ENCODE measurements around the gene BAIAP2L1. TPM values are rescaled to one million over a fixed set of nuclear protein-coding genes. Genes with fewer than 3 reads are reported as not detected.

BAIAP2L1 gene
- total and polyA plus RNA-seq, 2 of the 8 experiments (the other 6 are each of a cell fraction or from before 2014, with no cell fraction given): 19.2 to 42.9 TPM

GRCh38 chr7:98418636-98419315, 17.9 kb upstream of the BAIAP2L1 start:
- H3K27ac ChIP-seq (ENCODE audit: low read depth, low read length): no peak overlapping the region

More at GRCh38 chr7:98418636-98419315, 17.9 kb upstream of the BAIAP2L1 start:
- Histone ChIP-seq H3K79me1 (ENCODE audit: low read depth, low read length) (no peaks in the 10 kb centered on the region), H2BK120ac (replicated peaks; ENCODE audit: low read depth, low read length) (no peak overlapping the region), H4K8ac (ENCODE audit: extremely low read depth, insufficient read depth, low read length) (no peak overlapping the region), H4K91ac (replicated peaks; ENCODE audit: insufficient read length, low read length) (no peak overlapping the region), H3K4me2 (ENCODE audit: insufficient read depth in 1 of 2, low read depth in 2 of 2, low read length in 2 of 2) (no peak overlapping the region), H3K14ac (ENCODE audit: insufficient read length) (no peak overlapping the region), H3K4ac (replicated peaks; ENCODE audit: insufficient read length, low read depth, low read length) (no peak overlapping the region), H4K5ac (ENCODE audit: insufficient read length, low read depth, low read length) (no peak overlapping the region), H3K4me1 (replicated peaks in 1 of 4; ENCODE audit: control insufficient read depth in 3 of 4, insufficient read depth in 4 of 4, low read length in 3 of 4) (no peaks in the 10 kb centered on the region), H2BK12ac (ENCODE audit: low read depth, low read length) (no peak overlapping the region), H3K27me3 (replicated peaks in 1 of 4; ENCODE audit: control insufficient read depth in 3 of 4, extremely low read depth in 1 of 4, insufficient read depth in 3 of 4, low read length in 3 of 4) (peaks cover 0 to 2% (median 0%) of the 10 kb centered on the region in 4 experiments; a peak in 1 of 7 replicates), H3K9me3 (ENCODE audit: insufficient read depth in 2 of 2, low read depth in 1 of 2, low read length in 1 of 2) (no peaks in the 10 kb centered on the region), H2BK15ac (ENCODE audit: low read length) (0 out of 2 replicates have a peak overlapping the region, but pooled peaks have one; percentile 29), H2BK5ac (ENCODE audit: low read depth, low read length) (no peak overlapping the region), H2AFZ (ENCODE audit: low read length) (no peak overlapping the region), H2BK20ac (ENCODE audit: low read length) (no peak overlapping the region), H3K79me2 (ENCODE audit: control insufficient read depth in 1 of 2, insufficient read depth in 2 of 2, low read length in 2 of 2) (no peaks in the 10 kb centered on the region), H2AK5ac (ENCODE audit: low read depth, low read length) (no peak overlapping the region), H3K9ac (replicated peaks in 1 of 4; ENCODE audit: extremely low read depth in 1 of 4, low read depth in 3 of 4, low read length in 3 of 4) (no peak overlapping the region), H3K4me3 (ENCODE audit: extremely low read depth in 1 of 4, insufficient read depth in 2 of 4, low read depth in 3 of 4, low read length in 4 of 4) (no peak overlapping the region), H3K23me2 (ENCODE audit: low read depth, low read length) (no peaks in the 10 kb centered on the region), H3K18ac (ENCODE audit: extremely low read depth, low read length) (no peak overlapping the region), H4K20me1 (replicated peaks in 1 of 2; ENCODE audit: control insufficient read depth in 1 of 2, insufficient read depth in 2 of 2, low read length in 2 of 2) (no peaks in the 10 kb centered on the region), H3K23ac (ENCODE audit: insufficient read length) (no peak overlapping the region), H3K56ac (replicated peaks; ENCODE audit: insufficient read length, low read depth, low read length) (no peak overlapping the region), H3K36me3 (ENCODE audit: control insufficient read depth in 2 of 4, insufficient read depth in 4 of 4, low read length in 3 of 4) (no peaks in the 10 kb centered on the region)
- DNase-seq (ENCODE audit: low read depth in 1 of 2, low spot score in 2 of 2) (no peak), FAIRE-seq (no peak)
- CTCF ChIA-PET (ENCODE audit: partially characterized antibody): interaction anchor here (0.7 to 20.6 kb wide), 14 partner anchors 8 to 417 kb away, joined by 3 to 365 read pairs (median 4); no protein-coding TSS in a partner anchor
- 88% methylated on average over 7 of the region's 7 CpGs; no CpG with 5 or more reads in 1 of the 2 experiments for WGBS, 2 experiments (ENCODE audit: extremely low coverage in 1 of 2, insufficient coverage in 1 of 2, insufficient read length in 1 of 2, insufficient replicate concordance in 2 of 2, low coverage in 1 of 2, low lambda C conversion rate in 2 of 2, missing lambda C conversion rate in 1 of 2)
- POLR2A ChIA-PET (ENCODE audit: partially characterized antibody): no interaction called here
- TF ChIP-seq, protein P1, sequence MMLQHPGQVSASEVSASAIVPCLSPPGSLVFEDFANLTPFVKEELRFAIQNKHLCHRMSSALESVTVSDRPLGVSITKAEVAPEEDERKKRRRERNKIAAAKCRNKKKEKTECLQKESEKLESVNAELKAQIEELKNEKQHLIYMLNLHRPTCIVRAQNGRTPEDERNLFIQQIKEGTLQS (IDR thresholded peaks at IDR 0.05; ENCODE audit: insufficient read depth, low read depth, low read length): no peak
- TF ChIP-seq ASH2L (IDR thresholded peaks at IDR 0.05; ENCODE audit: low read length): no peak
- no peak for TF ChIP-seq FOSL1 (IDR thresholded peaks at IDR 0.05; ENCODE audit: insufficient read depth, low read depth, low read length)
- no peak for TF ChIP-seq POLR2AphosphoS5 (IDR thresholded peaks at IDR 0.05; ENCODE audit: low read depth, low read length)
- TF ChIP-seq JUN (IDR thresholded peaks at IDR 0.05; ENCODE audit: low read depth, low read length): no peak
- no peak for TF ChIP-seq CBX8 (IDR thresholded peaks at IDR 0.05; ENCODE audit: borderline replicate concordance, low read depth, low read length)
- no peak for TF ChIP-seq SRF (IDR thresholded peaks at IDR 0.05; ENCODE audit: low read depth, low read length)
